GM21619 (cell line): Measurements from ENCODE around the gene FILIP1.
"Not testable (repeated sequence)": the region's sequence is repeated elsewhere in the genome, so short reads cannot be mapped to it uniquely, and the experiment has no call there.

ENCODE experiments used
- ATAC-seq: cut with Tn5 transposase; IDR thresholded peaks from one replicate; pipeline ENCODE4 v1.9.1; 2021; ENCODE audit not compliant: unreplicated experiment

Gene FILIP1

DNA sequence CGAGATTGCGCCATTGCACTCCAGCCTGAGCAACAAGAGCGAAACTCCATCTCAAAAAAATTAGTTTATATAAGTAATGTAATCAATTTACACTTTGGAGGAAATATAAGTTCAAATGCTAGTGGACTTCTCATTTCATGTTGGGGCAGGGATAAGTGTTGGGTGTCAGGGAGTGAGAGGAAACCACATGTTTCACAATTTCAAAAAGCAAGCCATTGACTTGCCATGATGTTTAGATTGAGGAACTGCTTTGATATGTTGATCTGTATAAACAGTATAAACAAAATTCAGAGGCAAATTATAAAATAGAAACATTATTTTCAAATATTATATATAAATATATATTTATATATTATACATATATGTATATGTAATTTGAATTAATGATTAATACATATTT, 42.7 kb downstream of the FILIP1 start:
- ATAC-seq = no peak

- no peak for ATAC-seq
Measured at GRCh38 chr6:75449630-75450206, 43.9 kb downstream of the FILIP1 start.

GRCh38 chr6:75446241-75446880, 47.2 kb downstream of the FILIP1 start:
- ATAC-seq = peak; percentile 80

- ATAC-seq = no peak
Measured at GRCh38 chr6:75445738-75446137, 47.9 kb downstream of the FILIP1 start.

GRCh38 chr6:75444899-75445298, 48.7 kb downstream of the FILIP1 start:
- ATAC-seq = no peak

DNA sequence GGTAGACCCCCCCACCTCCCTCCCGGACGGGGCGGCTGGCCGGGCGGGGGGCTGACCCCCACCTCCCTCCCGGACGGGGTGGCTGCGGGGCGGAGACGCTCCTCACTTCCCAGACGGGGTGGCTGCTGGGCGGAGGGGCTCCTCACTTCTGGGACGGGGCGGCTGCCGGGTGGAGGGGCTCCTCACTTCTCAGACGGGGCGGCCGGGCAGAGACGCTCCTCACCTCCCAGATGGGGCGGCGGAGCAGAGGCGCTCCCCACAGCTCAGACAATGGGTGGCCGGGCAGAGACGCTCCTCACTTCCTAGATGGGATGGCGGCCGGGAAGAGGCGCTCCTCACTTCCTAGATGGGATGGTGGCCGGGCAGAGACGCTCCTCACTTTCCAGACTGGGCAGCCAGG, 51.7 kb downstream of the FILIP1 start:
- ATAC-seq = not testable (repeated sequence)

GRCh38 chr6:75441479-75441878, 52.1 kb downstream of the FILIP1 start:
- not testable (repeated sequence) for ATAC-seq

GRCh38 chr6:75438442-75439116, 55.0 kb downstream of the FILIP1 start:
- ATAC-seq = no peak

GRCh38 chr6:75438013-75438431, 55.6 kb downstream of the FILIP1 start:
- ATAC-seq = no peak

GRCh38 chr6:75437421-75437891, 56.1 kb downstream of the FILIP1 start:
- no peak for ATAC-seq

DNA sequence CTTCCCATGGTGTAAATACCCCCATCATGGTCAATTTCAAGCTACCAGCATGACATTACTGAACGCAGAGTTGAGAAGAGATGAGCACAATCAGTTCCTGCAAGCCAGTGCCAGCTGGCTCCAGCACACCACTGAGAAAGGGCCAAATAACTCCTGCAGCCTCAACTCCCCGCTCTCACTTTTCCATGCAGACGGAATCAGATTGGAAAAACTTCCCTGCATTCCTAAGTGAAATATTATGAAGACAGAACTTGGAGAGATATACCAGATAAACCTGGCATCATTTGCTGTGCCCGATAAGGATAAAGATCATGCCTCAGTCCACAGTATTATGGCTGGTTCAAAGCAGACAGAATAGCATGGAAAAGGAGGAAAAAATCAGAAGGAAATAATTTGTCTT, 56.7 kb downstream of the FILIP1 start:
- no peak for ATAC-seq

- not testable (repeated sequence) for ATAC-seq
Measured at GRCh38 chr6:75432809-75433208, 60.8 kb downstream of the FILIP1 start.

DNA sequence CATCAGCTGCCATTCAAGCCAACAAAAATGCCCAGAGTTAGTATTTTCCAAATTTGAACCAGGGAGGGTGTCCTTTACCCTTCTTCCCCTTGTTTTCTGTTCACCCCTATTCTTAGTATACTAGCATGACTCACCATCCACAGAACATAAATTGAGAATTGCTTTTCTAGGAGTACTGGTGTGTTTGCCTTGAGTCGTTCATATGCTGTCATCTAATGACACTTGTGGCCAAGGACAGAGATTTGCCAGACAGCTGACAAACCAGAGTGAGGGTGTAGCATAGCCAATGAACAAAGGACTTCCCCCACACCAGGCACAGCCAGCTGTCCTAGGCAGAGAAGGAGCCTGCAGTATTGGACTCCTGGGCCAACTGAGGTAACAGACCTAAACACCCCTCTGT, 62.2 kb downstream of the FILIP1 start:
- no peak for ATAC-seq

GRCh38 chr6:75430631-75431325, 62.8 kb downstream of the FILIP1 start:
- ATAC-seq = no peak

DNA sequence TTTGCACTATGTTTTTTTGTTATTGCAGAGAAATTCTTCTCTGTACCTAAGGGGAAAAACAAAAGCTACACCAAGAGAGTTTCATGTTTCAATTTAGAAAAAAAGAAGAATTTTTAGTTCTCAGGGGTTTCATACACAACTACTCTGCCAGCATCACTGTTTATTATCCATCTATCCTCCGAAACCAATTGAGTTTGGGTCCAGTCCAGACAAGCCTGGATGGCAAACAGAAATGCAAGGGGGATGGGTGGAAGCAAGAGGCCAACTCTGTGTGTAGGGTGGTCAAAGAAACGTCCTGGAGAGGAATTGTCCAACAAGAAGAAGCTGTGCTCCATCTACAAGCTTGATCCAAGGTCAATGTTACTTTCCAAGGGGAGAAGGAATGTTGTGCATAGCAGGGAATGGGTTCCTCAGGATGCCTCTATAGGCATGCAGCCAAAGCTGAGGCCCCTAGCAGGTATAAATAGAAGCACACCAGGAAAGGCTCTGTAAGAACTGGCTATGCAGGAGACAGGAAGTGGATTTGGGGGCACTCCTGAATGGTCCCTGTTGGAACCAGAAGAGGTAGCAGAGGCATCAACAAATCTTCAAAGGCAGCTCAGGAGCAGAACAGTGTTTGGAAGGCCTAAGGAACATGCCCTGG, 64.4 kb downstream of the FILIP1 start:
- no peak for ATAC-seq

GRCh38 chr6:75428204-75428603, 65.4 kb downstream of the FILIP1 start:
- peak; percentile 49 for ATAC-seq

- no peak for ATAC-seq
Measured at GRCh38 chr6:75427329-75427728, 66.3 kb downstream of the FILIP1 start.

DNA sequence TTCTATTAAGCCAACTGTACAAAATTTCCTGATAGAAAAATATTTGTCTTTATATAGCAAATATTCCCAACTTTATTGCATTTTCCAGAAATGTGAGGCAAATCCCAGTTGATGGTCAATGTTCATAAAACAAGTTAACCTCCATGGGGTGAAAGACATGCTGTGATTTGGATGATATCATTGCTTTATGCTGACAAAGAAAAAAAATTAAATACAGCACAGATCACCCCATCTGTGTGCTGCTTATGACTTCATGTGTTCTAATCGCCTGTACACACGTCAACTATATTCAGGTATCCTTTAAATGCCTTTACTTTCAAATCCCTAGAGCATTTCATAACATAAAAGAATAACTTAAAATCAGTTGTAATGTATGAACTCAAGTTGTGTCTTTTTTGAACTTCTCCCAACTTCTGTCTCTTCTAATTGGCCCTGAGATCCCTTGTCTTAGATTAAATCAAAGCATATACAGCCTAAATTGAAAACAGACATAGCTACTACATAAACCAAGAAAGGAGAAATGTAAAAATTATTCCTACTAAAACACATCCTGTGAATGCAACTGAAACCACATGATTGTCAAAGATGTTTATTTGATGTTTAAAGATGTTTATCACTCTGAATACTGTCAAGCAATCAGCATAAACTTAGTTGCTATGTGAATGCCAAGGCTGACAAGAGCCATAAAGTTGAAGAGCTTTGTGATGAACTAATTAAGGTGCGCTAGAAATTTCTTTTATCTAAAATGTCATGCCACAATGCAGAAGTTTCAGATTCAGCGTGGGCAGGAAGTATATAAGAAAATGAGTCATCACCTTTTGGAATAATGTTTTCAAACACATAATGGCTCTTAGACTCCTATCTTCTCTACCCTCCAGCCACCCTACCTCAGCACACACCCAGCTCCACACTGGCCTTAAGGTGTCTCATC, 68.7 kb downstream of the FILIP1 start:
- ATAC-seq = no peak

DNA sequence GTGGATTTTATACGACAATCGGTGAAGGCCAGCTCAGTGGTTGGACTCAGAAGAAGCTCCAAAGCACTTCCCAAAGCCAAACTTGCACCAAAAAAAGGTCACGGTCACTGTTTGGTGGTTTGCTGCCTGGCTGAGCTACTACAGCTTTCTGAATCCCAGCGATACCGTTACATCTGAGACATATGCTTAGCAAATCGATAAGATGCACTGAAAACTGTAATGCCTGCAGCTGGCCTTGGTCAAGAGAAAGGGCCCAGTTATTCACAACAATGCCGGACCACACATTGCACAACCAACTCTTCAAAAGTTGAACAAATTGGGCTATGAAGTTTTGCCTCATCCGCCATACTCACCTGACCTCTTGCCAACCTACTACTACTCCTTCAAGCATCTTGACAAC, 70.2 kb downstream of the FILIP1 start:
- no peak for ATAC-seq

GRCh38 chr6:75422024-75422639, 71.5 kb downstream of the FILIP1 start:
- ATAC-seq = no peak
